GM12801 (cell line): ENCODE data around the gene CMIP.

ENCODE experiments used
- CTCF ChIP-seq: IDR thresholded peaks from one replicate; pipeline ENCODE4 v1.5.1; 2011; ENCODE audit warnings: control low read depth; ENCODE audit not compliant: insufficient read length; ENCODE audit errors: extremely low read depth

The CMIP gene

GRCh38 chr16:81463296-81463890 is 18.8 kb downstream of the CMIP start:
- TF ChIP-seq CTCF, result no peak

- no peak for TF ChIP-seq CTCF
Measured at GRCh38 chr16:81464279-81464678, 19.7 kb downstream of the CMIP start.

- TF ChIP-seq CTCF, result no peak
Measured at GRCh38 chr16:81465375-81465943, 20.9 kb downstream of the CMIP start.

GRCh38 chr16:81466356-81466980 is 21.9 kb downstream of the CMIP start:
- no peak for TF ChIP-seq CTCF

- no peak for TF ChIP-seq CTCF
Measured at GRCh38 chr16:81467072-81467471, 22.5 kb downstream of the CMIP start.

GRCh38 chr16:81467815-81468214 is 23.2 kb downstream of the CMIP start:
- no peak for TF ChIP-seq CTCF

GRCh38 chr16:81468269-81468902 is 23.8 kb downstream of the CMIP start:
- no peak for TF ChIP-seq CTCF
